SK-N-SH (cell line): ENCODE results near the gene MAST4. TPM values are rescaled to one million over a fixed set of nuclear protein-coding genes. Genes with fewer than 3 reads are reported as not detected.

Experiments used
- CTCF ChIA-PET: fragments of 300-600, 350-600 bp; formaldehyde crosslinking; extraction: SDS; loops from one replicate; lab custom pipeline; 2021; lab: Yijun Ruan, JAX
- POLR2A ChIA-PET: fragments of 350-600 bp; sonication (Branson Sonifier 250); formaldehyde crosslinking; extraction: SDS; loops from one replicate; lab custom pipeline; 2020; ENCODE audit warnings: antibody characterized with exemption, inconsistent platforms; lab: Yijun Ruan, JAX
- DNase-seq: peaks from one replicate; pipeline ENCODE4 v3.0.0; 2012
- H2AFZ ChIP-seq: fragments of 200-600 bp; sonication (generic); 2 replicates; pipeline ENCODE4 v1.8.1; 2016; ENCODE audit warnings: antibody characterized with exemption, mild to moderate bottlenecking, low read depth
- H3F3A ChIP-seq: fragments of 200-600 bp; sonication (generic); replicated peaks from 2 replicates; pipeline ENCODE3; 2016; ENCODE audit warnings: antibody characterized with exemption, mild to moderate bottlenecking; ENCODE audit not compliant: insufficient read depth
- H3K27ac ChIP-seq, 2 experiments: fragments of 200-500 bp in 1 of 2; fragments of 200-600 bp in 1 of 2; sonication (Bioruptor generic) in 1 of 2; sonication (generic), shearing (Covaris generic) in 1 of 2; 2 replicates each; pipeline versions ENCODE4 v1.5.1 to v1.6.1; 2014 to 2016; ENCODE audit warnings: low read depth in 2 of 2, inconsistent platforms in 1 of 2, low read length in 1 of 2, mild to moderate bottlenecking in 1 of 2, mixed read lengths in 1 of 2
- H3K27me3 ChIP-seq: fragments of 200-600 bp; sonication (generic), shearing (Covaris generic); 2 replicates; pipeline ENCODE4 v1.6.1; 2016; ENCODE audit warnings: mixed run types; ENCODE audit not compliant: insufficient read depth
- H3K36me3 ChIP-seq, 2 experiments: fragments of 200-500 bp in 1 of 2; fragments of 200-600 bp in 1 of 2; sonication (Bioruptor generic) in 1 of 2; sonication (generic) in 1 of 2; replicated peaks in 1 of 2; 2 replicates each; pipeline versions ENCODE3 to v1.5.1; 2014 to 2016; ENCODE audit warnings: low read length in 1 of 2, mild to moderate bottlenecking in 1 of 2; ENCODE audit not compliant: insufficient read depth in 2 of 2, control insufficient read depth in 1 of 2
- H3K4me1 ChIP-seq, 2 experiments: fragments of 200-500 bp in 1 of 2; fragments of 200-600 bp in 1 of 2; sonication (Bioruptor generic) in 1 of 2; sonication (generic), shearing (Covaris generic) in 1 of 2; 2 replicates each; pipeline versions ENCODE4 v1.5.1 to v1.6.1; 2014 to 2016; ENCODE audit warnings: low read depth in 1 of 2, low read length in 1 of 2, mixed run types in 1 of 2; ENCODE audit not compliant: insufficient read depth in 2 of 2, control insufficient read depth in 1 of 2
- H3K4me2 ChIP-seq: fragments of 200-600 bp; sonication (generic), shearing (Covaris generic); 2 replicates; pipeline ENCODE4 v1.6.1; 2017; ENCODE audit warnings: mixed run types
- H3K4me3 ChIP-seq, 2 experiments: fragments of 200-500 bp in 1 of 2; fragments of 200-600 bp in 1 of 2; sonication (Bioruptor generic) in 1 of 2; sonication (generic), shearing (Covaris generic) in 1 of 2; 2 replicates each; pipeline versions ENCODE4 v1.5.1 to v1.8.1; 2014 to 2016; ENCODE audit warnings: low read depth in 2 of 2, inconsistent platforms in 1 of 2, low read length in 1 of 2, mild to moderate bottlenecking in 1 of 2, mixed read lengths in 1 of 2, moderate library complexity in 1 of 2
- H3K79me2 ChIP-seq: fragments of 200-600 bp; sonication (generic); 2 replicates; pipeline ENCODE4 v1.8.1; 2017; ENCODE audit warnings: mild to moderate bottlenecking; ENCODE audit not compliant: insufficient read depth
- H3K9ac ChIP-seq: fragments of 200-600 bp; sonication (generic); 2 replicates; pipeline ENCODE4 v1.6.1; 2017; ENCODE audit warnings: mixed run types
- H3K9me2 ChIP-seq: fragments of 200-600 bp; sonication (generic); 2 replicates; pipeline ENCODE4 v1.6.1; 2017; ENCODE audit warnings: mixed run types
- H3K9me3 ChIP-seq: fragments of 200-600 bp; sonication (generic); 2 replicates; pipeline ENCODE4 v1.6.1; 2017; ENCODE audit warnings: mixed run types, mild to moderate bottlenecking, moderate library complexity
- H4K20me1 ChIP-seq: fragments of 200-600 bp; sonication (generic); 2 replicates; pipeline ENCODE4 v1.6.1; 2017; ENCODE audit warnings: mild to moderate bottlenecking, mixed run types; ENCODE audit not compliant: insufficient read depth
- CHD2 ChIP-seq: fragments of 150-350 bp; IDR thresholded peaks from 2 replicates; pipeline ENCODE4 v1.6.1; 2018; ENCODE audit warnings: low read length; ENCODE audit not compliant: partially characterized antibody
- ELF1 ChIP-seq: IDR thresholded peaks from 2 replicates; pipeline ENCODE4 v1.4.0; 2012
- FOXJ3 ChIP-seq: sonication (generic); formaldehyde crosslinking; IDR thresholded peaks from 2 replicates; pipeline ENCODE4 v1.5.1; 2020; ENCODE audit warnings: mild to moderate bottlenecking, missing genetic modification reagents
- FOXM1 ChIP-seq: IDR thresholded peaks from 2 replicates; pipeline ENCODE4 v1.4.0; 2012; ENCODE audit warnings: low read depth, mild to moderate bottlenecking
- GABPA ChIP-seq: IDR thresholded peaks from 2 replicates; pipeline ENCODE4 v1.4.0; 2012; ENCODE audit warnings: low read depth, mild to moderate bottlenecking
- GATA2 ChIP-seq: sonication (generic); formaldehyde crosslinking; IDR thresholded peaks from 2 replicates; pipeline ENCODE4 v1.5.0; 2020; ENCODE audit warnings: mild to moderate bottlenecking, missing genetic modification reagents
- MXI1 ChIP-seq: IDR thresholded peaks from 2 replicates; pipeline ENCODE4 v1.6.1; 2012; ENCODE audit warnings: mild to moderate bottlenecking, low read depth, low read length, improper control_type of control experiment
- RCOR1 ChIP-seq: fragments of 150-350 bp; IDR thresholded peaks from 2 replicates; pipeline ENCODE4 v1.6.1; 2017; ENCODE audit warnings: antibody characterized with exemption, low read length
- RFX5 ChIP-seq: IDR thresholded peaks from 2 replicates; pipeline ENCODE4 v1.6.1; 2012; ENCODE audit warnings: mild to moderate bottlenecking, improper control_type of control experiment, low read length
- RXRA ChIP-seq: IDR thresholded peaks from 2 replicates; pipeline ENCODE4 v1.4.0; 2012; ENCODE audit warnings: low read depth, mild to moderate bottlenecking, borderline replicate concordance
- SIN3A ChIP-seq: IDR thresholded peaks from 2 replicates; pipeline ENCODE4 v1.6.1; 2012; ENCODE audit warnings: low read depth, mild to moderate bottlenecking, low read length, moderate library complexity, borderline replicate concordance
- SMC3 ChIP-seq: IDR thresholded peaks from 2 replicates; pipeline ENCODE4 v1.6.1; 2012; ENCODE audit warnings: low read depth, low read length, improper control_type of control experiment
- TAF1 ChIP-seq: IDR thresholded peaks from 2 replicates; pipeline ENCODE4 v1.6.1; 2012; ENCODE audit warnings: low read depth, mild to moderate bottlenecking, low read length, moderate library complexity, borderline replicate concordance
- TCF12 ChIP-seq: IDR thresholded peaks from 2 replicates; pipeline ENCODE4 v1.4.0; 2012
- TEAD4 ChIP-seq: IDR thresholded peaks from 2 replicates; pipeline ENCODE4 v1.4.0; 2012; ENCODE audit warnings: mild to moderate bottlenecking, borderline replicate concordance; ENCODE audit not compliant: insufficient read depth
- WGBS: methylation state at CpG from one replicate; pipeline ENCODE4 v1.1.6; 2017; ENCODE audit warnings: low lambda C conversion rate; 5-methylcytosine and 5-hydroxymethylcytosine counted together
- polyA plus RNA-seq, 3 experiments: library from polyadenylated mRNA; depleted of rRNA; stranded (reverse); fragments of >200 nt; gene quantifications; 2 replicates each; pipeline ENCODE4 v1.2.3, GENCODE V29; 2012
- TF ChIP-seq, protein P1 (sequence below): fragments of 150-350 bp; IDR thresholded peaks from 2 replicates; pipeline ENCODE4 v1.6.1; 2017; ENCODE audit warnings: antibody characterized with exemption, low read length, low read depth, borderline replicate concordance
- TF ChIP-seq, protein P2 (sequence below): IDR thresholded peaks from 2 replicates; pipeline ENCODE4 v1.4.0; 2012; ENCODE audit warnings: low read depth
- TF ChIP-seq, protein P3 (sequence below): IDR thresholded peaks from 2 replicates; pipeline ENCODE4; 2012
- TF ChIP-seq, protein P4 (sequence below): IDR thresholded peaks from 2 replicates; pipeline ENCODE4 v1.4.0; 2012; ENCODE audit warnings: low read depth, borderline replicate concordance
- TF ChIP-seq, protein P5 (sequence below): fragments of 200-600 bp; sonication (generic); IDR thresholded peaks from 2 replicates; pipeline ENCODE4 v1.6.1; 2017; ENCODE audit warnings: antibody characterized with exemption, mild to moderate bottlenecking, moderate library complexity
- TF ChIP-seq, protein P6 (sequence below): IDR thresholded peaks from 2 replicates; pipeline ENCODE4 v1.4.0; 2012; ENCODE audit warnings: low read depth, borderline replicate concordance

MAST4 gene
- polyA plus RNA-seq, 1 of the 3 experiments (the other 2 are of a cell fraction): 2.2 TPM

DNA sequence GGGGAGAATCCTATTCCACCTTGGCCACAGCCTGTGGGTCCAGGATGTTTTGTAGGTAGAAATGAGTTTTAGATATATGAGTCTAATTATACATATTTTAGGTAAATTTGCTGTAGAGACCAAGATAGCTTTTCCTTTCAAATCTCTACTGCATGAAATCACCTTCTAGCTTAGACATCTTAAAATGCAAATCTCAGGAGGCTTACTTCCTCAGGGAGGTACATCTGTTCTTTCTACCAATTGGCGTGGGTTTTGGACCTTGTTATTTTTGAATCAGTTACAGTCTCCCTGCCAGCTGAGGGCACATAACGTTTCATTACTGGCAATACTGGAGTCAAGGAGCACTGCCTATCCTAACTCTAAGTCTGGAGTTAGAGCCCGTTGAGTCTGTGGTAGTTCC lies 28.7 kb upstream of the MAST4 start (continued):
- no peak for TF ChIP-seq FOXJ3
- no peak for TF ChIP-seq GATA2 (CRISPR knock-in tag)
- TF ChIP-seq CHD2: no peak
- no peak for TF ChIP-seq RXRA

DNA sequence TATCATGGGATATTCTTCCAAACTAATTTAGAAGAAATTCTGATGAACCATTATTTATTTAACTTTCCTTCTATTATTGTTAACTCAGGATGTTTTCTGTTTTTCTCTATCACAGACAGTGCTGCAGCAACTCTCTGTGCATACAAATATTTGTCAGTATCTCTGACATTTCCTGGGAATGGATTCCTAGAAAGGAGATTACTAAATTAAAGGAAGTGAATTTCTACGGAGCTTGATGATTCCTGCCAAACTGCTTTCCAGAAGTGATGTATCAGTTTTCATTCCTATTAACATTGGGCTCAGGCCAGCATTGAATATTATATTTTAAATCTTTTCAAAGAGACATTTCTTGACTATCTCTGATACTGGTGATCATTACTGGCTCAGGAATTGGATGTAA lies 26.0 kb upstream of the MAST4 start:
- Histone ChIP-seq H3K9ac (no peak overlapping the region), H3K27ac (no peak overlapping the region)
- no peak for TF ChIP-seq RCOR1
- TF ChIP-seq, protein P1, sequence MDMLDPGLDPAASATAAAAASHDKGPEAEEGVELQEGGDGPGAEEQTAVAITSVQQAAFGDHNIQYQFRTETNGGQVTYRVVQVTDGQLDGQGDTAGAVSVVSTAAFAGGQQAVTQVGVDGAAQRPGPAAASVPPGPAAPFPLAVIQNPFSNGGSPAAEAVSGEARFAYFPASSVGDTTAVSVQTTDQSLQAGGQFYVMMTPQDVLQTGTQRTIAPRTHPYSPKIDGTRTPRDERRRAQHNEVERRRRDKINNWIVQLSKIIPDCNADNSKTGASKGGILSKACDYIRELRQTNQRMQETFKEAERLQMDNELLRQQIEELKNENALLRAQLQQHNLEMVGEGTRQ: no peak
- no peak for TF ChIP-seq GABPA
- TF ChIP-seq, protein P2, sequence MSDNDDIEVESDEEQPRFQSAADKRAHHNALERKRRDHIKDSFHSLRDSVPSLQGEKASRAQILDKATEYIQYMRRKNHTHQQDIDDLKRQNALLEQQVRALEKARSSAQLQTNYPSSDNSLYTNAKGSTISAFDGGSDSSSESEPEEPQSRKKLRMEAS: no peak
- no peak for TF ChIP-seq SMC3
- TF ChIP-seq MXI1: no peak
- TF ChIP-seq, protein P3, sequence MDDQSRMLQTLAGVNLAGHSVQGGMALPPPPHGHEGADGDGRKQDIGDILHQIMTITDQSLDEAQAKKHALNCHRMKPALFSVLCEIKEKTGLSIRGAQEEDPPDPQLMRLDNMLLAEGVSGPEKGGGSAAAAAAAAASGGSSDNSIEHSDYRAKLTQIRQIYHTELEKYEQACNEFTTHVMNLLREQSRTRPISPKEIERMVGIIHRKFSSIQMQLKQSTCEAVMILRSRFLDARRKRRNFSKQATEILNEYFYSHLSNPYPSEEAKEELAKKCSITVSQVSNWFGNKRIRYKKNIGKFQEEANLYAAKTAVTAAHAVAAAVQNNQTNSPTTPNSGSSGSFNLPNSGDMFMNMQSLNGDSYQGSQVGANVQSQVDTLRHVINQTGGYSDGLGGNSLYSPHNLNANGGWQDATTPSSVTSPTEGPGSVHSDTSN: no peak
- TF ChIP-seq CHD2: no peak
- no peak for TF ChIP-seq FOXJ3
- TF ChIP-seq TCF12: no peak
- TF ChIP-seq TEAD4: no peak
- TF ChIP-seq TAF1: no peak
- no peak for TF ChIP-seq SIN3A
- TF ChIP-seq FOXM1: no peak
- TF ChIP-seq RXRA: no peak
- TF ChIP-seq RFX5: no peak
- TF ChIP-seq, protein P4, sequence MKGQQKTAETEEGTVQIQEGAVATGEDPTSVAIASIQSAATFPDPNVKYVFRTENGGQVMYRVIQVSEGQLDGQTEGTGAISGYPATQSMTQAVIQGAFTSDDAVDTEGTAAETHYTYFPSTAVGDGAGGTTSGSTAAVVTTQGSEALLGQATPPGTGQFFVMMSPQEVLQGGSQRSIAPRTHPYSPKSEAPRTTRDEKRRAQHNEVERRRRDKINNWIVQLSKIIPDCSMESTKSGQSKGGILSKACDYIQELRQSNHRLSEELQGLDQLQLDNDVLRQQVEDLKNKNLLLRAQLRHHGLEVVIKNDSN: no peak
- TF ChIP-seq, protein P5, sequence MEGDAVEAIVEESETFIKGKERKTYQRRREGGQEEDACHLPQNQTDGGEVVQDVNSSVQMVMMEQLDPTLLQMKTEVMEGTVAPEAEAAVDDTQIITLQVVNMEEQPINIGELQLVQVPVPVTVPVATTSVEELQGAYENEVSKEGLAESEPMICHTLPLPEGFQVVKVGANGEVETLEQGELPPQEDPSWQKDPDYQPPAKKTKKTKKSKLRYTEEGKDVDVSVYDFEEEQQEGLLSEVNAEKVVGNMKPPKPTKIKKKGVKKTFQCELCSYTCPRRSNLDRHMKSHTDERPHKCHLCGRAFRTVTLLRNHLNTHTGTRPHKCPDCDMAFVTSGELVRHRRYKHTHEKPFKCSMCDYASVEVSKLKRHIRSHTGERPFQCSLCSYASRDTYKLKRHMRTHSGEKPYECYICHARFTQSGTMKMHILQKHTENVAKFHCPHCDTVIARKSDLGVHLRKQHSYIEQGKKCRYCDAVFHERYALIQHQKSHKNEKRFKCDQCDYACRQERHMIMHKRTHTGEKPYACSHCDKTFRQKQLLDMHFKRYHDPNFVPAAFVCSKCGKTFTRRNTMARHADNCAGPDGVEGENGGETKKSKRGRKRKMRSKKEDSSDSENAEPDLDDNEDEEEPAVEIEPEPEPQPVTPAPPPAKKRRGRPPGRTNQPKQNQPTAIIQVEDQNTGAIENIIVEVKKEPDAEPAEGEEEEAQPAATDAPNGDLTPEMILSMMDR: no peak
- TF ChIP-seq, protein P6, sequence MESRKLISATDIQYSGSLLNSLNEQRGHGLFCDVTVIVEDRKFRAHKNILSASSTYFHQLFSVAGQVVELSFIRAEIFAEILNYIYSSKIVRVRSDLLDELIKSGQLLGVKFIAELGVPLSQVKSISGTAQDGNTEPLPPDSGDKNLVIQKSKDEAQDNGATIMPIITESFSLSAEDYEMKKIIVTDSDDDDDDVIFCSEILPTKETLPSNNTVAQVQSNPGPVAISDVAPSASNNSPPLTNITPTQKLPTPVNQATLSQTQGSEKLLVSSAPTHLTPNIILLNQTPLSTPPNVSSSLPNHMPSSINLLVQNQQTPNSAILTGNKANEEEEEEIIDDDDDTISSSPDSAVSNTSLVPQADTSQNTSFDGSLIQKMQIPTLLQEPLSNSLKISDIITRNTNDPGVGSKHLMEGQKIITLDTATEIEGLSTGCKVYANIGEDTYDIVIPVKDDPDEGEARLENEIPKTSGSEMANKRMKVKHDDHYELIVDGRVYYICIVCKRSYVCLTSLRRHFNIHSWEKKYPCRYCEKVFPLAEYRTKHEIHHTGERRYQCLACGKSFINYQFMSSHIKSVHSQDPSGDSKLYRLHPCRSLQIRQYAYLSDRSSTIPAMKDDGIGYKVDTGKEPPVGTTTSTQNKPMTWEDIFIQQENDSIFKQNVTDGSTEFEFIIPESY: no peak
- TF ChIP-seq ELF1: no peak
- TF ChIP-seq, all 33 proteins: peak for 0
- Histone ChIP-seq H4K20me1 (no peaks in the 10 kb centered on the region), H3K4me1 (no peaks in the 10 kb centered on the region), H3F3A (no peaks in the 10 kb centered on the region), H3K4me2 (no peak overlapping the region), H2AFZ (no peak overlapping the region), H3K27me3 (no peaks in the 10 kb centered on the region), H3K9me3 (no peaks in the 10 kb centered on the region), H3K36me3 (no peaks in the 10 kb centered on the region), H3K79me2 (no peaks in the 10 kb centered on the region), H3K4me3 (no peak overlapping the region), H3K9me2 (no peaks in the 10 kb centered on the region)
- POLR2A ChIA-PET: no interaction called here
- WGBS: 24% methylated on average over 1 of the region's 1 CpG
- CTCF ChIA-PET: interaction anchor here (1.1 kb wide), 1 partner anchor 36 kb away, joined by 3 read pairs; no protein-coding TSS in a partner anchor
- DNase-seq: no peak
